Fibroblast of peridontal ligament (primary cell): ENCODE results near the gene UCHL1.
A peak's percentile ranks its signal among the peaks of the same experiment; 100 is the strongest.
"Not testable (repeated sequence)": the region's sequence is repeated elsewhere in the genome, so short reads cannot be mapped to it uniquely, and the experiment has no call there.

Experiments used
- DNase-seq: peaks from one replicate; pipeline ENCODE4 v3.0.0-alpha.2; 2010; ENCODE audit errors: extremely low read depth

UCHL1 gene

DNA sequence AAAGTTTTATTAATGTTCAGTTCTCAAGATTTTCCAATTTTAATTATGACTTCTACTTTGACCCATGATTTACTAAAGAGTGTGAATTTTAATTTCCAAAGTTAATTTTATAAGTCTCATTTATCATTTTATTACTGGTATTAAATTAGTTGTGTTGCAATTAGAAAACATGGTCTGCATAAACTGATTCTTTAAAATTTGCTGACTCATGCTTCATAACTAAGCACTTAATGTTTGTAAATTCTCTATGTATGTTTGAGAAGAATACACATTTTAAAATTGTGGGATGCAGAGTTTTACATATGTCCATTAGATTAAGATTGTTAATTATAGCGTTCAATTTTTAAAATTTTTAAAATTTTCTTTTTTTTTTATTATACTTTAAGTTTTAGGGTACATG lies 20.2 kb upstream of the UCHL1 start:
- DNase-seq, result no peak

DNA sequence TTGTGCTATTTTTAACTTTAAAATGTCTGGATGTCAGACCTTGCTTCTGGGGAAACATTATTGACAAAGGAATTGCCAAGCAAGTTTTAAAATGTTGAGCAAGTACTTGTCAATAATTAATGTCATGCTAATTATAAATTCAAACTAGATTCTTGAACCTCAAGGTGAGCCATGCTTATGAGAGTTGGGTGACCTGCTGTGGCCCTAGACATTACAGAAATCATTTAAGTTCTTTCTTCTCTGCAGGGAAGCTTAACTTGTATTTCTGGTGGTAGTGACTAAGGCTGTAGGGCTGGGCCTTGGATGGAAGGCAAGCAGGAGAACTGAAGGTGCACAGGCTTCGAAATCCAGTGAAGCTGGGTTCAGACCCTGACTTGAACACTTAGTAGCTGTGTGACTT lies 14.8 kb upstream of the UCHL1 start:
- DNase-seq, result no peak

DNA sequence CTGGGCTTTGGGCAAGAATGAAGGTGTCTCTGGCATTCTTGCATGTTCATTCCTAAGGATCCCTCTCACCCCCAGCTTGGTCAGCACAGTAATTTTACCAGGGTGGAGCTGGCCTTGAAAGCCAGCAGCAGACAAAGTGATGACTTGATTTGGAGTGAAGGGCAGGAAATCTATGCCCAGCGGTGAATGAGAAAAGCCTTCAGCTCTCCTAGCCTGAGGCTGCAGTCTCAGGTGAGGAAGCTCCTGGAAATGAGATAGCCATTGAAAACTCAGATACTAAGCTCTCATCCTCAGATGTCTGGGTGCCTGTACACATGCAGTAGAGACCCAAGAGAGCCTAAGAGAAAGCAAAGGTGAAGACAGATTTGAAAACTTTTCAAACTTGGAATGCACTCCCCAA lies 10.7 kb upstream of the UCHL1 start:
- DNase-seq, result no peak

DNA sequence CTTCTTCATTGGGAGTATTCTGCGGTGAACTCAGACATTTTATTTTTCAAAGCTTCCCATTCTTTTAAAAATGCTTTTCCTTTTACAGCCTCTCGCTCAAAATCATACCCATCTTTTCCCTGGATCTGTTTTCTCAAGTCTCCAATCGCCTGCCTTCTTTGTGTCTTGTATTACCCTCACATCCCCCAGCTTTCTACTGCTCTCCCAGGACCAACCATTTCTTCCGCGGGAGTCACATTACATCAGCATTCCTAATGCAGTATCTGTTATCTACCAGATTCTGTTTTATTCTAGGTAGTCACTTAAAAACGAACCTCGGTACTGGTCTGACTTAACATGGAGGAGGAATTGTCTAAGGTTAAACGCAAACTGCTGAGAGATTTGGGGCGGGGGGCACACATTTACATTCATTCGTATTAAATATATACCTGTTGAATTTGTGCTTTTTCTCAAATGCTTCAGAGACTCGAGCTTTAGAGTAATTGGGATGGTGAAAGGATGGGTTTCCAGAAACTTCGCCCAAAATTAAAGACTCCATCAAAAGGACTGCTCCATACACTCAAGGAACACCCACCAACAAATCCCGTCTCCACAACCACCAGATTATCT lies 493 bp upstream of the UCHL1 start:
- peak; percentile 32 for DNase-seq

DNA sequence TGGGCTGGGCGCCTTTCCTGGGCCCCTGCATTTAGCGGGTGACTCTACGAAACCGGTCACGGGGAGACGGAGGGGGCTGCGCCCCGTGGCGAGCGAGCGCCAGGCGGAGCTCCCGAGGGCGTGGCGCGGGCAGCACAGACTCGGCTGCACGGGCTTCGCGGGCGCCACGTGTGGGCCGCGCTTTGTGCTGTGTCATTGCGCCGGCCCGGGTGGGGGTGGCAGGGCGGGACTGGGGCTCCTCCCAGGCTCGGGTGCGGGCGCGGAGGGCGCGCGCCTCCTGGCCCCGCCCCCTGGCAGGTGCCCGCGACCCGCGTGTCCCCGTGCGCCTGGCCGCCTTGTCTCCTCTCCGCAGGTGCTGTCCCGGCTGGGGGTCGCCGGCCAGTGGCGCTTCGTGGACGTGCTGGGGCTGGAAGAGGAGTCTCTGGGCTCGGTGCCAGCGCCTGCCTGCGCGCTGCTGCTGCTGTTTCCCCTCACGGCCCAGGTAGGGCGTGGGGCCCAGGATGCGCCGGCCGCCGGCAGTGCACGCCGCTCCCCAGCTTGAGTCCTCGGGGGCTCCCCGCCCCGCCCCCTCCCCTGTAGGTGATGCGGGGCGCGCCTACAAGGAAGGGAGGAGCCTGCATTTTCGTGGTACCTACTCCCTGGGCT lies 651 bp downstream of the UCHL1 start:
- peak; percentile 22 for DNase-seq

DNA sequence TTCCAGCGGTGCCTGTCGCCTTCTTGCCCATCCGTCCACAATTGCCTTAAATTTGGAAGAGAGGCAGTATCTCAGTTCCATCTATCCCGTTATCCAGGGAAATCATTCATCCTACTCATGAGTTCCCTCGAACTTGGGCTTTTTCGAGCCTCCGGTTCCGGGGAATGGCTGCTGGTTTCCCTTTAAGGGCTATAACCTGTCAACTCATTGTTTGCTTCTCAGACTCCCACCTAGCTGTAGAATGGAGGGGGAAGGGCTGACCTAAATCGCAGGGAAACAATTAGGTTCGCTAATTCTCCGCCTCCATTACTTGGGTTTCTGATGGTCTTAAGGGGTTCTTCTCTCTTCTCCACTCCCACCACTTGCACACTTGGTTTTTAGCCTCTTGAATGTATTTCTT lies 1.2 kb downstream of the UCHL1 start:
- DNase-seq, result no peak

DNA sequence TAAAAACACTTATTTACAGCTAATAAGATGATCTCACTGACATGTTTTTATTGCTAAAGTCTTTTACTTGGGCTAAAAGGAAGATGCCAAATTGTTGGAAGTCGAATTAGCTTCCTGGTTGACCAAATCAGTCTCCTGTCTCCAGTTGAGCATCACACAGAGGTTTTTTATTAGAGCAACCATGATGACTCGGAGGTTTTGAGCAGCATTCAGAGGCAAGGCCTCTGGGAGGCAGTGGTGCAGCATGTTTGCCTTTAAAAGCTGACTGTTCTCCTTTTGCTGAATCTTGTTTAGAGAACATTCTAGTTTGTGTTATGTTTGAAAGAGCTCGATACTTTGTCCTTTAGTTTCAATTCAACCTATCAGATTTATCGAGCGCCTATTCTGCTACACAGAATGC lies 2.1 kb downstream of the UCHL1 start:
- DNase-seq, result peak; percentile 78

DNA sequence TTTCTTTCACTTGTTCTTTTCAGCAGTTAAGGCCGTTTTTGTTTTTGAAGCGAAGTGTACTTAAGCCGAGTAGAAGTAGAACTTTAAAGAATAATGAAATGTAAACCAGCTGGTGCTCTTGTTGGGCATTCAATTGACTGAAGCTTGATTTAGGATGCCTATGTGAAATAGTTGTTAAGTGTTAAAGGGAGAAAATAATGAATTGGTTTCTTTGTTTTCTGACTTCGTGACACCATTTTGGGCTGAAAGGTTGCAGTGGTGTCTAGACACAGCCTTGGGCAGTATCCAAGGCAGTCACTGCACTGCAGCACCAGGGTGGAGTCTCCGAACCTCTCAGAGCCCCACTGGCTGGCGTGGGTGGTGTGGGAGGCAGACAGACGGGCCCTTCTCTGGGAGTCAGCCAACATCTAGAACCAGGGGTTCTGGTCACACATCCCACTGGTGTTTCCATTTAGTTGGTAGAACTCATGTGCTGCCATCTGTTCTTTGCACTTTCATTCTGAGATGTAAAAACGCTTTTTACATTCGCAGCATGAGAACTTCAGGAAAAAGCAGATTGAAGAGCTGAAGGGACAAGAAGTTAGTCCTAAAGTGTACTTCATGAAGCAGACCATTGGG lies 3.5 kb downstream of the UCHL1 start:
- no peak for DNase-seq

DNA sequence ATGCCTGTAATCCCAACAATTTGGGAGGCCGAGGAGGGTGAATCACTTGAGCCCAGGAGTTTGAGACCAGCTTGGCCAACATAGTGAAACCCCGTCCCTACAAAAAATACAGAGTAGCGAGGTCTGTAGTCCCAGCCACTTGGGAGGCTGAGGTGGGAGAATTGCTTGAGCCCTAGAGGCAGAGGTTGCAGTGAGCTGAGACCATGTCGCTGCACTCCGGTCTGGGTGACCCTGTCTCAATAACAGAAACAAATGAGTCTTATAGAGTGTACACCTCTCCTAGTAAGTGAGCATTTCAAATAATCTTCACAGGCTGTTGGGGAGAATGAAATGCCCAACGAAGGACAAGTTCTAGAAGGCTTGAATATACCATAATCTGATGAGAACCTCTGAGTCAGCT lies 5.5 kb downstream of the UCHL1 start:
- no peak for DNase-seq

DNA sequence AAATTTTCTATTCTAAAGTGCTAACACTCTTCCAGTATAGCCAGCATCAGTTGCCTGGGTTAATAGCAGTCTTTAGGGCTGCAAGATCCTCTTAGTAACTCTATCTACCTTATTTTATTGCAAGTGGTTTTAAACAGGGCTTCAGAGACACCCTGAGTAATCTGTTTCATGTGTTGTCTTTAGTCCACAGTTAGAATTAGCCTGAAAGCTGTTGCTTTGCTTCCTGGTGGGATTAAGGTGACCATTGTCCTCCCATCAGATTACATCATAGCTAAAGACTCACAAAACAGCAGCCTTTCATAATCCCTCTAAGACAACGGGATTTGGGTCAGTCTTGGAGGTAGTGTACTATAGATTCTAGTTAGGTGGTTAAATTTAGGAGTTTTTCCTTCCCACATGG lies 7.5 kb downstream of the UCHL1 start:
- no peak for DNase-seq

DNA sequence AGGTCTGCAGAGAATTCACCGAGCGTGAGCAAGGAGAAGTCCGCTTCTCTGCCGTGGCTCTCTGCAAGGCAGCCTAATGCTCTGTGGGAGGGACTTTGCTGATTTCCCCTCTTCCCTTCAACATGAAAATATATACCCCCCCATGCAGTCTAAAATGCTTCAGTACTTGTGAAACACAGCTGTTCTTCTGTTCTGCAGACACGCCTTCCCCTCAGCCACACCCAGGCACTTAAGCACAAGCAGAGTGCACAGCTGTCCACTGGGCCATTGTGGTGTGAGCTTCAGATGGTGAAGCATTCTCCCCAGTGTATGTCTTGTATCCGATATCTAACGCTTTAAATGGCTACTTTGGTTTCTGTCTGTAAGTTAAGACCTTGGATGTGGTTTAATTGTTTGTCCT lies 11.3 kb downstream of the UCHL1 start:
- DNase-seq, result no peak

DNA sequence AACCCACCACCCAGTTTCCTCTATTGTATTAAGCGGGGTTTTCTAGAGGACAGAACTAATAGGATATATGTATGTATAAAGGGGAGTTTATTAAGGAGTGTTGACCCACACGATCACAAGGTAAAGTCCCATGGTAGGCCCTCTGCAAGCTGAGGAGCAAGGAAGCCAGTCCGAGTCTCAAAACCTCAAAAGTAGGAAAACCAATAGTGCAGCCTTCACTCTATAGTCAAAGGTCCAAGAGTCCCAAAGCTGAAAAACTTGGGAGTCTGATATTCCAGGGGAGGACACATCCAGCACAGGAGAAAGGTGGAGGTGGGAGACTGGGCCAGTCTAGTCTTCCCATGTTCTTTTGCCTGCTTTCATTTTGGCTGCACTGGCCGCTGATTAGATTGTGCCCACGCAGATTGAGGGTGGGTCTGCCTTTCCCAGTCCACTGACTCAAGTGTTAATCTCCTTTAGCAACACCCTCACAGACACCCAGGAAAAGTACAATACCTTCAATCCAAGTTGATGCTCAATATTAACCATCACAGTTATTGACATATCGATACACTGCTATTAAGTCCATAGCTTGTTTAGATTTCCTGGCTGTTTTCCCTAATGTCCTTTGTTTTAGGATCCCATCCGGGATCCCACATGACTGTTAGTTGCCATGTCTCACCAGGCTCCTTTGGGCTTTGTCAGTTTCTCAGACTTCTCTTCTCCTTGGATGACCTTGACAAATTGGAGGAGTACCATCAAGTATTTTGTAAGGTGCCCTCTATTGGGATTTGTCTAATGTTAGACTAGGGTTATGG lies 12.2 kb downstream of the UCHL1 start:
- no peak for DNase-seq

DNA sequence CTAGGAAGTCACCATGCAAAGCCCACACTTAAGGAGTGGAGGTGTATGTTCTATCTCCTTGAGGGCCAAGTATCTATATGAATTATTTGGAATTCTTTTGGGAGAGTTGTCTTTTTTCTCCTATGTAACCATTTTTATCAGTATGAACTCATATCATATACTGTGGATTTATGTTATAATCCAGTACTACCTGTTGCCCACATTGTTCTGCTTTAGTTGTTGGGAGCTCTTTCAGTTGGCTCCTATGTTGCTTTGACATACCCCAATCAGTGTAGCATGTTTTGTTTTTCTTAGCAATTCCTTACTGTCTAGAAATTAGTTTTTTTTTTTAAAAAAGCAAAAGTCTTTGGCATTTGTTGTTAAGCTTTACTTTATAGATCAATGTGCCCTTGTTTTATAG lies 13.0 kb downstream of the UCHL1 start:
- DNase-seq, result no peak

DNA sequence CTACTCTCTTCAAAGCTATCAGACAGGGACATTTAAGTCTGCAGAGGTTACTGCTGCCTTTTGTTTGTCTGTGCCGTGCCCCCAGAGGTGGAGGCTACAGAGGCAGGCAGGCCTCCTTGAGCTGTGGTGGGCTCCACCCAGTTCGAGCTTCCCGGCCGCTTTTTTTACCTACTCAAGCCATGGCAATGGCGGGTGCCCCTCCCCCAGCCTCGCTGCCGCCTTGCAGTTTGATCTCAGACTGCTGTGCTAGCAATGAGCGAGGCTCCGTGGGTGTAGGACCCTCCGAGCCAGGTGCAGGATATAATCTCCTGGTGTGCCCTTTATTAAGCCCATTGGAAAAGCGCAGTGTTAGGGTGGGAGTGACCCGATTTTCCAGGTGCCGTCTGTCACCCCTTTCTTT lies 19.2 kb downstream of the UCHL1 start:
- not testable (repeated sequence) for DNase-seq

DNA sequence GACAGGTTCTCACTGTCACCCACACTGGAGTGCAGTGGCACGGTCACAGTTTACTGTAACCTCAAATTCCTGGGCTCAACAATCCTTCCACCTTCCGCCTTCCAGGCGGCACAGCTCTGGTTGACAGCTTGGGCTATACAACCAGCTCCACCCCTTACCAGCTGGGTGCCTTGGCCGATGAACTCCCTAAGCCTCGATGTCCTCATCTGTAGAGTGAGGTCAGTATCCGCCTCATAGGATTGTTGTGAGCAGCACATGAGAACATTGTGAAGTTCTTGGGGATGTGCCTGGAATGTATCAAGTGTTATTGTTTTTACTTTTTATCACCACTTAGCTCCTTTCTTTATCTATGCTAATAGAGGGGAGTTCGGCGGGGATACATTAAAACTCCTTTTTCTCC lies 23.3 kb downstream of the UCHL1 start:
- DNase-seq, result no peak

DNA sequence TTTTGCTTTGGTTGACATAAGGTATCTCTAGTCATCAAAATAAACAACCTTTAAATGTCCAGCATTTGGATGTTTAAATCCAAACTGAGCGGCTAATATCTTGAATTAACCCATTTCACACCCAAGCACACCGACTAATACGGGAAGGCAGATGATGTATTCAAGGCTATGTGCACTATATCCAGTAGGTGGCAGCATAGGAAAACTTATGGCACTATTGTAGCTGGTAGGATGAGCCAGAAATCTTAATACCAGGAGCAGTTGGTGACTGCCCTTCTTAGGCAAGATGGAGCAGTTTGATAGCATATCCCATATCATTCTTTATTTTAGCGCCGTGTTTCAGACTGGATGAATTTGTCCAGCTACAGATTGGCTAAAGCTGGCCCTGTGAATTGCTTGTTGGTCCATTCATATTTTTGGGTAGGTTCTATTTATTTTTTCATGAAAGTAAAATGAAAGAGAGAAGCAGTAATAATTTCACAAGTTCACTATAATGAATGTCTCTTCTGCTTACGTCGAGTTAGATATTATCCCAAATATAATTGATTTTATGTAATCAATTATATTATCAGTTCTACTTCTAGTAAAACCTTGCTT lies 24.4 kb downstream of the UCHL1 start:
- peak; percentile 87 for DNase-seq

DNA sequence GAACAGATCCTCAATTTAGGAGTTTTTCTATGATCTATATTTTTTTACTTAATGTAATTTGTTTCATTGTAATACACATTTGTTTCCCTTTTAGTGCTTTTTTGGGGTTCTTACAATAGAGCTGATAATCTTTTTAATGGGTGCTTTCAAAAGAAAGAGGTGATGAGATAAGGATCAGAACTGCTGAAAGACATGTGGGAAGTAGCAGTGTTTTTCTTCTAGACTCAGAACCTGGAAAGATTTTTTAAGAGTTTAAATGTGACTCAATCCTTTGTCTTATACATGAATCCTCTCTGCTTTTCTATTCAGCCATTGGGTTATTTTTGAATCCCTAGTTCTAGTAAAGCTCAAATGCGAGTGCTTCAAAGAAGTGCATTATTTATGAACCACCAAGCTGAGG lies 25.6 kb downstream of the UCHL1 start:
- no peak for DNase-seq

DNA sequence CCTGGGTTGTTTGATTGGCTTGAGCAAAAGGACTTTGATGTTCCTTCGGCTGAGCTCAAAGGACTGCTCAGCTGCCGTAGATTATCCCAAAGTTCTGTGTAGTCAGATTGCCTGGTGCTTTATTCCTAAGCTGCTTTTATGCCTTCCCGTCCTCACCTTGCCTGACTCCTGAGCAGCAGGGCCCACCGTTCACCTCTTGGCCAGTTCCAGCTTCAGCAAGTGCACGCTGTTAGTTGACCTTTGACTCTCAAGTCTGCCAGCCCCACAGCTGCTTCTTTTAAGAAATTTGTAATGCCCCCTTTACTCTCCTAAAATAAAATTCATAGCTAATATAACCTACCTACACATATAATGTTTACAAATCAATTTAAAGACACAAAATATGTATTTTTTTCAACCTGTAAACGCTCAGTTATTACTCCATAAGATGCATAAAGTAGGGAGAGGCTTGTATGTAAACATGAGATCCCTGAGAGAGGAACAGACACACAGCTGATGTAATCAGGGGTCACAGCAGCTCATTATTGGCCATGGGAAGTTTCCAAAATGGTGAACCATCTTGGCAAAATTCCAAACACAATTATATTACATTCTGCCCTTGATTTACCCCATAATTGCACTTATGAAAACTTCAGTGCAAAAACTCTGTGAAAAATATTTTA lies 28.6 kb downstream of the UCHL1 start:
- peak; percentile 2 for DNase-seq

DNA sequence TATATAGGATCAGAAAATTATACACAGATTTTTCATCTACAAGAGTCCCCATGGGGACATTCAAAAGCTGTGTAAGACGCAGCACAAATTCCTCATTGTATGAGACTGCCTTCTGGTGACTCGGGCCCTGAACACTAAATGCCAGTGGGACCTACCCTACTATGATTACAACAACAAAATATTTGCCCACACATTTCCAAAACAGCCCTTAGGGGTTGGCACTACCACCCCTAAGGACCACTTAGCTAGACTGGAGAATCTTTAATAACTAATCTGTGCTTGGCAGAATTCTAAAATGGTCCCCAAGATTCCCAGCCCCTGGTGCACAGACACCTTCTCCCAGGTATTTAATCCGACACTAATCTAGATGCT lies 29.1 kb downstream of the UCHL1 start:
- no peak for DNase-seq

DNA sequence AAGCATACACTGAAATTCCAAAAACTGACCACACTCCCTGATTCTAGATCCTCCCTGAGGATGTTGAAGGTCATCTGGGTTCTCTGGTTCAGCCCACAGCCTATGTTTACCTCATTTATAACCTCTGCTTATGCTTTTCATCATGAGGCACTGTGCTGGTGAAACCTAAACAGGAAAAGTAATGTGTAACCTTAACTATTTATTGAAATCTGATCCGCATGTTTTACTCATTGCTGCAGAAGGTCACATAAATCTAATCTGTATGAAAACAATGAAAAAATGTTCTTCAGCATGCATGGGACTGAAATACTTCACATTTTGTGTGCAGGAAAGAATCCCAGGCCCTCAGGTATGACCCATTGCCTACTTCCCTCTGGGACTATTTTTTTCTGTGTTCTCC lies 30.3 kb downstream of the UCHL1 start:
- DNase-seq, result peak; percentile 14

DNA sequence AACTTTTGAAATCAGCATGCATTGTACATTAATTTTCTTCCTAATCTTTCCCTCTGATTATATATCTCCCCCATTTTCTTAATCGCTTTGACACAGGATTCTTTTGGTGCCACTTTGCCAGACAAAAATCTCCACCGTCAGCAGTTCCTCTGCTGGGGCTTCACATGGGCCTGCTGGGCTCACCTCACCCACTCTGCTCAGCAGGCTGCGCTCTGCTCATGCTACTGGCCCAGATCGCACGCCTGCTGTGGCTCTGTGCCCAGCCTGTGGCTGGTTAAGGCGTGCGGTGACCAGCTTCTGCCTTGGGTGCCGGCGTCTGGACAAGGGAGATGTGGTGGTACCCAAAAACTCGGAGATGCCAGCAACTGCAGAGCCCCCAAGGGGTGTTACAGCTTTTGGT lies 31.1 kb downstream of the UCHL1 start:
- DNase-seq, result no peak

DNA sequence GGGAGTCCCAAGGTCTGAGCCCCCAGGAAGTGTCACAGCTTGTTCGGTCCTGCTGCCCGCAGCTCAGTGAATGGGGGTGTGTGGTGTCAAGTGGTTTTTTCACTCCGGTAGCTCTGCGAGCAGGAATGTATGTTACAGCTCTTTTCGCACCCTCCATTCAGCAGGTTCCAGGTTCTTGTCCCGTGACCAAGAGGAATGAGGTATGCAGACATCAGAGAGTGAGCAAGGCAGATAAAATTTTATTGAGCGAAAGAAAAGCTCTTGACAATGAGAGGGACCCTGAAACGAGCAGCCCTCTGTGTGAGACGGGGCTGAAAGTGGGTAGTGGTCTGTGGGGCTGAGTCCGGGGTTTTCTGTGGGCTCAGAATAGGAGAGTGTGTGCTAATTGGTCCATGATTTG lies 31.5 kb downstream of the UCHL1 start:
- no peak for DNase-seq
